ENCODE measurements around the gene OAT. TPM values are rescaled to one million over a fixed set of nuclear protein-coding genes. Genes with fewer than 3 reads are reported as not detected.

Gene OAT
- total and polyA plus RNA-seq, 12 donors, result 15.1 to 46.9 (median 31.5) TPM

DNA sequence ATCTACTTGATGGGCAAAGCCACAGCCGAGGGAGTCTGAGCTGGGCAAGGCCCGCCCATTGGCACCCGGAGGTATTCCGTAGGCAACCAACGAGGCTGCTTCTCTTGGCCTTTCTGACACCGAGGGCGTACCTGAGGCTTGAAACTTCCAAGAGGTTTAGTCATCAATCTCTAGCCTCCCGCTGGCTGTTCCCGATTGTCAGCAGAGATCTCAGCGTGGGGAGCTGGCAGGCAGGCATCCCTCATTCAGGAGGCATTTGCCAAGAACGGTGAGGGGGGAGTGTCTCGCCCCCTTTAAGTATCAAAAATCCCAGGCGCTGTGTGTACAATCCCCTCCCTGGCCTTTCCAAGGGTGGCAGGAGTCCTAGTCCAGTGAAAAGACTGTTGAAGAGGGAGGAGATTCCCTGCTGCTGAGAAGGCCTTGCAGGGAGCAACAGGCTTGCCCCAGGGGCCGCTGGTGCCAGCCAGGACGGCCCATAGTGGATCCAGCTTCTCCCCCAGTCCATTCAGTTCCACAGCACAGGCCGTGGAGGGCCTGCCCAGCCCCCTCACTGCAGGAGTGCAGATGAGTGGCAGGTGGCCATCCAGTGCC is 39.7 kb downstream of the OAT start:
- no peaks in the 10 kb centered on the region for H3K36me3 ChIP-seq
- intact Hi-C loops (cut with DNase I), result no loop called here
- H3K27ac ChIP-seq, result no peak overlapping the region
- no peak for ATAC-seq
- H3K4me1 ChIP-seq, result no peaks in the 10 kb centered on the region
- no peak overlapping the region for H3K4me3 ChIP-seq
- DNase-seq, result no peak
- peaks cover 0 to 37% (median 10%) of the 10 kb centered on the region in 7 donors for H3K27me3 ChIP-seq
- TF ChIP-seq, protein P1, sequence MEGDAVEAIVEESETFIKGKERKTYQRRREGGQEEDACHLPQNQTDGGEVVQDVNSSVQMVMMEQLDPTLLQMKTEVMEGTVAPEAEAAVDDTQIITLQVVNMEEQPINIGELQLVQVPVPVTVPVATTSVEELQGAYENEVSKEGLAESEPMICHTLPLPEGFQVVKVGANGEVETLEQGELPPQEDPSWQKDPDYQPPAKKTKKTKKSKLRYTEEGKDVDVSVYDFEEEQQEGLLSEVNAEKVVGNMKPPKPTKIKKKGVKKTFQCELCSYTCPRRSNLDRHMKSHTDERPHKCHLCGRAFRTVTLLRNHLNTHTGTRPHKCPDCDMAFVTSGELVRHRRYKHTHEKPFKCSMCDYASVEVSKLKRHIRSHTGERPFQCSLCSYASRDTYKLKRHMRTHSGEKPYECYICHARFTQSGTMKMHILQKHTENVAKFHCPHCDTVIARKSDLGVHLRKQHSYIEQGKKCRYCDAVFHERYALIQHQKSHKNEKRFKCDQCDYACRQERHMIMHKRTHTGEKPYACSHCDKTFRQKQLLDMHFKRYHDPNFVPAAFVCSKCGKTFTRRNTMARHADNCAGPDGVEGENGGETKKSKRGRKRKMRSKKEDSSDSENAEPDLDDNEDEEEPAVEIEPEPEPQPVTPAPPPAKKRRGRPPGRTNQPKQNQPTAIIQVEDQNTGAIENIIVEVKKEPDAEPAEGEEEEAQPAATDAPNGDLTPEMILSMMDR (IDR thresholded peaks at IDR 0.05), result no peak
- WGBS, 2 donors, result 78% methylated on average over 16 of the region's 16 CpGs
- no peaks in the 10 kb centered on the region for H3K9me3 ChIP-seq

DNA sequence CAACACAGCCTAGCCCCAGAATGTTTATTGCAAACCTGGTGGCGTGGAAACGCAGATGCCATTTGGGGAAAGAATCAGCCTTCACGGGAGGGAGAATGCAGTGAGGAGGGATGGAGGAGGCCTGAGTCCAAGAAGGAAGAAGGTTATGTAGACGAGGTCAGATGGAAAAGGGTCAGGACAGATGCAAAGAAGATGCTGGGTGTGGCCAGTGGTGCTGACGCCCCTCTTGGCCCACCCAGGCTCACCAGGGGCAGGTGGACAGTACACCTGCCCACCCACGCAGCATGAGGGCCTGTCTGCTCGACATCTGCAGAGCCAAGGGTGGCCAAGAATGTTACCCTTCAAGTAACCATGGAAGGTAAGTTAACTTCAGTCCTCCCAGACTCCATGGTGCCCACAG is 40.5 kb downstream of the OAT start:
- Histone ChIP-seq H3K4me1 (no peaks in the 10 kb centered on the region), H3K27me3 (peaks cover 0 to 37% (median 10%) of the 10 kb centered on the region in 7 donors), H3K27ac (no peak overlapping the region), H3K9me3 (no peaks in the 10 kb centered on the region), H3K36me3 (no peaks in the 10 kb centered on the region), H3K4me3 (no peak overlapping the region)
- WGBS, 2 donors, result 80 to 85% methylated on average over 7 of the region's 7 CpGs
- intact Hi-C loops (cut with DNase I), result no loop called here
- DNase-seq (no peak), ATAC-seq (no peak)
- TF ChIP-seq, protein P1 (IDR thresholded peaks at IDR 0.05), result no peak

DNA sequence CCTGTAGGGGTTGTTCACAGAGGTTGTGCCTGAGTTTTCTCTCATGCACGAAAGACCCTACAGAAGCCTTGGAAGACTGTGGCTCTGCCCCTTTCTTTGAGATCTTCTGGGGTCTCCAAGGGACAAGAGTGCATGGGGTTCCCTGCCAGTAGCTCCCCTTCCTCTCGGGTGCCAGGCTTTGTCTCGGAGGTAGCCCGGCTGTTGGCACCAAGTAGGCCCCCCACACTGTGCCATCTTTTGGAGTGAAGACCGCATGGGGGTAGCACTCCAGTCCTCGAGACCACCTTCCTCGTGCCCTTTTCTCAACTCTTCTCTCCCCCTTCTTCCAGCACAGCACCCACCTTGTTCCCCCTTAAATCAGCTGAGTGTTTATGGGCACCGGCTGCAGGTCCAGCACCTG is 41.6 kb downstream of the OAT start:
- H3K36me3 ChIP-seq, result no peaks in the 10 kb centered on the region
- H3K27ac ChIP-seq, result no peak overlapping the region
- intact Hi-C loops (cut with DNase I), result no loop called here
- H3K9me3 ChIP-seq, result no peaks in the 10 kb centered on the region
- DNase-seq (no peak), ATAC-seq (no peak)
- WGBS, 2 donors, result 89 to 96% methylated on average over 8 of the region's 8 CpGs
- peaks cover 0 to 34% (median 10%) of the 10 kb centered on the region in 7 donors for H3K27me3 ChIP-seq
- no peaks in the 10 kb centered on the region for H3K4me1 ChIP-seq
- TF ChIP-seq, protein P1 (IDR thresholded peaks at IDR 0.05), result no peak
- no peak overlapping the region for H3K4me3 ChIP-seq

DNA sequence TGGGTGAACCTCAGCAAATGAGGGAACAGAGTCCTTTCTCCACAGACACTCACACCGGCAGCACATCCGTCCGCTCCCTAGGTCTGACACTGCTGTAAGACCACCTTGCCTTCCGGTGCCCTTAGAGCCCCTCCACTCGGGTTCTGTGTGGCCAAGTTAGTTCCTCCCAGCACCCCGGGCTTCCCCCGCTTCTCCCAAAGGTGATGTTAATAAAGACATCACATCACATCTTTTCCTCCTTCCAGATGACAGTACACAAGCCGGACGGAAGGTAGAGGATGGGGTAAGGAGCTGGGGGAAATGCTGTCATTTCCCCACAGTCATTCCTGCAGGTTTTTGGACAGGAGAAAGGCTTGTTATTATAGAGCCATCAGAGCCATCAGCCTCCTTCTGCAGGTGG is 42.3 kb downstream of the OAT start:
- Histone ChIP-seq H3K4me3 (no peak overlapping the region), H3K27ac (no peak overlapping the region), H3K36me3 (no peaks in the 10 kb centered on the region), H3K27me3 (peaks cover 0 to 27% (median 6%) of the 10 kb centered on the region in 7 donors), H3K4me1 (no peaks in the 10 kb centered on the region), H3K9me3 (no peaks in the 10 kb centered on the region)
- DNase-seq (no peak), ATAC-seq (no peak)
- TF ChIP-seq, protein P1 (IDR thresholded peaks at IDR 0.05), result no peak
- intact Hi-C loops (cut with DNase I), result no loop called here
- WGBS, 2 donors, result 68 to 86% methylated on average over 9 of the region's 9 CpGs

Measured in heart right ventricle (tissue), 16 donors.